GM19035 (cell line): ENCODE data around the gene HERC3.

ENCODE experiments used
- ATAC-seq: cut with Tn5 transposase; IDR thresholded peaks from one replicate; pipeline ENCODE4 v1.9.1; 2021; ENCODE audit not compliant: unreplicated experiment

The HERC3 gene

GRCh38 chr4:88713782-88714181 is 121.5 kb downstream of the HERC3 start:
- ATAC-seq, result no peak

DNA sequence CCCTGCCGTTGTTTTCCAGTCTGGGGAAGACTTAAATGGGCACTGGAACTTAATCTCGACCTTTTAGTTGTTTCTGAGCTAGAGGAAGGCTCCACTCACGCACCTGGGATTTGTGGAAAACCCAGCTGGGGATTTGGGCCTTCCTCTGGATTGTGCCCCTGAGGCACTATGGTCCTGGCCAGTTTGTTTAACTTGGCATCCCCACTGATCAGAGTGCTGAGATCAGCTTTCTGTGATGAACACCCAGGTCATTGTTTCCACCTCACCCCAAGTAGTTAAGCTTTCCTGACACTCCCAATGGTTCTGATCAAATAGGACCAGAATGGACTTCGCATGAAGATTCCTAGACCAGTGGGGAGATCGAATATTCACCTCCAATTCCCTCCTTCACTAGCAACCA is 125.8 kb downstream of the HERC3 start:
- ATAC-seq, result no peak

- no peak for ATAC-seq
Observed at GRCh38 chr4:88719381-88719780, 127.1 kb downstream of the HERC3 start.

DNA sequence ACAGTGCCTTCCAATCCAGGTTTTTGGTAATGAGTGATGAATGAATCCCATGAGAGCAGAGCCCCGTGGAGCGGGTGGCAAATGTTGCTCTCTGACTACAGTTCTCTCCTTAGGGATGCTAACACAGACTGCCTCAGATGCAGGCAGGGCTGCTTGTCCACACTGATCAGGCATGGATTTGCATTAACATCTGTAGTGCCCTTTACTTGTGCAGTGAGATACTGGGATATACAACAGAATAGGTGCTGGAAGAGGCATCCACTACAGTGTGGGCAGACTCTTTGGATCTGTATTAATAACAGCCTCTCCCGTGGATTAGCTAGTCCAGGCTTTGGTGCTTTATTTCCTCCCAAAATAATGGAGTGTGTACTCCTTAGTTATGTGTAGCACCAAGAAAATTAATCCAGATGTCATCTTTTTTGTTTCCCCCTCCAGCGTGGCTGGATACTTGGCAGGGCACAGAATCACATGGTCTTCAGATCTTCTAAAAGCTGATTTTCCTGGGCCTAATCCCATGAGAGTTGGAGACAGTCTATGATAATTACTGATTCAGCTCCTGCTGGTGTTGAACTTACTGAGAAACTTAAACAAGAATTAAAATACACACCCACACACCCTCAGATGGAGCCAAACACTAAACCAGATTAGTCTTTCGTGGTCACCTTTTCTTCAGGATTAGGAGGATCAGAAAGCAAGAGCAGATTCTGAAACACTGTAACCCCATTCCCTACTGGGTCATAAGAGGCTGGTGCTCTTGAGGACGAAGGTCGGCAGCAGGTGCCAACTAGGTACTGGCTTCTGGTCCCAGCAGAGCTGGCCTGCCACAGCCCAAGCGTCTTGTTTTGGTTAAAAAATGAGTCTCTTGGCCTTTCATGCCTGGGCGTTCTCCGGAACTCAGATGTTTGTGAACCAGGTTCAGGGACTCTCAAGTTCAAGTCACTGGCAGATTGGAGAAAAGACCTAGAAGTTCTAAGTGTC is 128.5 kb downstream of the HERC3 start:
- ATAC-seq, result no peak

GRCh38 chr4:88722276-88722780 is 130.0 kb downstream of the HERC3 start:
- no peak for ATAC-seq

DNA sequence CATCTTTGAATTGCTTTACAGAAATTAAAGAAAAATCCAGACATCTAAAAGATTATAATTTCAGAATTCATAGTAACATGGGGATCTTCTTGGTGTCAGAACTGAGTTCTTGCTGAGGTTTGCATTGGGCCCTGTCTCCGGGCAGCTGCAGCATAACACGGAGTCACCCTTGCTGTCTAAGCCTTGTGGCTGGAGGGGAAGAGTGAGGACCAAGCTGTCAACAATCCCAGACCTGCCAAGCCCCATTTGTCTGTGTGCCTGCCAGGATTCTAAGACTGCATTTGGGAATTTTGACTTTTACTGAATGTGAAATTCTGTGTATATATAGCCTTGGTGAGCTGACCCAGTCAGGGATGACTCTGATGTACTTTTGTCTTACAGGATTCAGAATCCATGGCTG is 130.5 kb downstream of the HERC3 start:
- no peak for ATAC-seq

GRCh38 chr4:88724406-88724805 is 132.1 kb downstream of the HERC3 start:
- ATAC-seq, result no peak

DNA sequence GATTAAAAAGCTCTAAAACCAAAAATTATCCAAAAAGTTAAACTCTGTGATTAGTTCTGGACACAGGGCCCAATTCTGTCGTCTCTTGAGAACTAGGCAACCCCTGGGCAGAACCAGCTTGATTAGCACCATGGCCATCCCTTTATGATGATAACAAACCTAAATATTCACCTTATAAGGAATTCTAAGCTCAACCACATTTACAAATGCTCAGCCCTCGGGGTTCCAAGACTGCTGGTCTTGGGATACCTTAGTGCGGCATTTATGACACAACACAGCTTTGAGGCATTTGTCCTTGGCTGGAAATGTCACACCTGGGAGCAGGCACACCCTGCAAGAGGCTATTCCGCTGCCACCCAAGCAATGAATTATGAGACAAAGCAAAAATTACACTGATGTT is 132.9 kb downstream of the HERC3 start:
- no peak for ATAC-seq

DNA sequence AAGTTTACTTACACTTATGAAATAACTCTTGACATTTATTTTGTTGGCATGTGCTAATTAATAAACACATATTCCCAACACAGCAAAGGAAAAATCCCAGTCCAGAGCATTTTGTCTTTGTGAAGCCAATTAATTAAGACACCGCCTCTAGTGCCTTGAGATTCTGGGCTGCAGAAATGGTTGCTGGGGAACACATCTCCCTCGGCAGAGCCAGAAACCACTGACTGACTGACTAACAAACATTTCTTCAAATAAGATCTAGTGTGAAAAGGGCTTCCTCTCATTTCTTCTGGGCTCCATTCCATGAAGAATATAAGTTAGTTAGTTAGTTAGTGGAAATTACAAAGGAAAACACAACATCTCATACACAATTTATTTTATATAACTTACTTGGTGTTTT is 133.7 kb downstream of the HERC3 start:
- no peak for ATAC-seq

- ATAC-seq, result no peak
Observed at GRCh38 chr4:88728146-88728545, 135.9 kb downstream of the HERC3 start.

DNA sequence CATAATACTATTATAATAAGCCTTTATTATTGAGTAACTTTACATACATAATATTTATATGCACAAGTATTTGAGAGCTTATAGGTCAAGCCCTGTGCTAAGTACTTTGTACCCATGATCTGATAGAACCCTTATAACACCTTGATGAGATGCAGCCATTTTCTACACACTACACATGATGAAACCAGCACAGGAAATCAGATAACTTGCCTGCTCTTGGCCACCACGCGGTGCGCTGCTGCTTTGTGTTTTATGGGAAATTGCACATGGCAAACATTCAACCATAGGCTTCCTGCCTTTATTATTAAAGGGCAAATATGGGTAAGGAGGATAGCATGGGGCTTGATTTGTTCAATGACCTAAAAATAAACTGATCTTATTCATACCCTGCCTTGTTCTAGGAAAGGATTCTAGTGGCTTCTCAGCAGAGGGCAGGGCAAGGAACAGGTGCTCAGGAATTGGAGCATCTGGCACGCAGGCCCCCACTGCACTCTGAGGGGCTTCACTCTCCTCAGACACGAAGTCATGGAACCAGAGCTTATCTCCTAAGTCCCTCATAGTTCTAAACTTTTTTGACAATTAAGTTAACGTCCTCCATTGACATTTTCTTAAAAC is 137.0 kb downstream of the HERC3 start:
- no peak for ATAC-seq

GRCh38 chr4:88730811-88731210 is 138.5 kb downstream of the HERC3 start:
- ATAC-seq, result no peak

GRCh38 chr4:88731381-88731780 is 139.1 kb downstream of the HERC3 start:
- no peak for ATAC-seq

DNA sequence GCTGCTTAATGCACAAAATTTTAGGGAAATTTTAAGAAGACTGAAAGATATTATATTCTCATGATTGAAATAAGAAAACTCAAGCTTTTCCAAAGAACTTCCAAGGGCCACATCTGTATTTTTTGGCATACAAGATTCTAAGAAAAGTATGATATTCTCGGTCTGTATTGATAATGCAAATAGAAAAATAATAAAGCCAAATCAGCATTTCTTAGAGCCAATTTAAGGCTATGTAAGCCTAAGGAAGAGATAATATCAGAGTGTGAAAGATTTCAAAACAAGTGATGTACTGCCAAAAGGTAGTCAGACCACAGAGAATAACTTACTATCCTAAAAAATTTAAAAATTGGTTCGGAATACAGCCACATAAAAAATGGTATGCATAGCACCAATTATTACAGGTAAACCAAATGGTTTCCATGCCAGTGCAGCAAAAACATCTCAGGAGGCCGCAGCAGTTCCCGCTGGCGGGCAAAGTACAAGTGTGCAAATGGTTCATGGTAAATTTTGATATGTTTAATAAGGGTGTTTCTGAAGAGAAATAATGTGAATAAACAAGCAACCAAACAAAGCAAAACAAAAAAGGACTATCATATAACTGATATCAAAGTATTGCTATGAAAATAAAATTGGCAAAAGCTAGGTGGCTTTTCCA is 140.6 kb downstream of the HERC3 start:
- ATAC-seq, result no peak

- ATAC-seq, result no peak
Observed at GRCh38 chr4:88734403-88734949, 142.2 kb downstream of the HERC3 start.

GRCh38 chr4:88735564-88735963 is 143.3 kb downstream of the HERC3 start:
- no peak for ATAC-seq

DNA sequence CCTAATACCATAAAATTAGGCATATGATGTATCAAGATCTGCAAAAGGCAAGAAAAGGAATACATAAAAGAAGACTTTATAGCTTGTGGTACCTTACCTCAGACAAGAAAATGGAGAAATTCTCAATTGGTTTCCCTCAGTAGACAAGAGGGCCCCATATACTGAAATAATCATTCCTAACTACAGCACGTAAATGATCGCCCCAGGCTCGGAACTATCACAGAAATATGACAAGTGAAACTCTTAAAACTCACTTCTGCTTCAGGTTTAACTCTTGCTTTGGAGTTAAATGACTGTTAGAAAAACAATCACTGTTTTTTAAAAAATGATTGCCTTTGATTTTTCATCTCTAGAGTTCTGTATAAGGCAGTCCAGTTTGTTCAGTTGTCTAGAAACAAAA is 144.0 kb downstream of the HERC3 start:
- ATAC-seq, result no peak

GRCh38 chr4:88737307-88737941 is 145.1 kb downstream of the HERC3 start:
- ATAC-seq, result no peak

- ATAC-seq, result no peak
Observed at GRCh38 chr4:88738180-88738579, 145.9 kb downstream of the HERC3 start.

- no peak for ATAC-seq
Observed at GRCh38 chr4:88742561-88742960, 150.3 kb downstream of the HERC3 start.

GRCh38 chr4:88743696-88744095 is 151.4 kb downstream of the HERC3 start:
- ATAC-seq, result no peak
